HG03575 (cell line): ENCODE measurements around the gene GCAT.

Source experiments
- ATAC-seq: cut with Tn5 transposase; IDR thresholded peaks from one replicate; pipeline ENCODE4 v1.9.1; 2021; ENCODE audit not compliant: unreplicated experiment, insufficient number of reproducible peaks, low FRiP score; ENCODE audit errors: extremely low read depth

Gene GCAT

DNA sequence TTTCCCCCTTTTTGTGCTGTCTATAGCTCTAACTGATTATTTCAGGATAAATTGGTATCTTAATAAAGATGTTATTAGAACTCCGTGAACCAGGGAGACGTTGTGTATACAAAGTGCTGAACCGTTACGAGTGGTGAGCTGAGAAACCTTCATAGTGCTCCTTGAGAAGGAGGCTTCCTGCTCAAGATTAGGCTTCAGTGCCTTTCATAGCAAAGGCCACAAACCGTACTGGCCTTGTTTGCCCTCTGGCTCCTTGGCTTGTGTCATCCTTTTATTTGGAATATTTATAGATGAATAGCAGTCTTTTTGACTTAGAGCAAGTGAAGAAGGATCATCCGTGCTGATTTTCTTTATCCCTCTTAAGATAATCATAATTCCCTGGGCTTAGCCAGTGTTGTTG is 57.8 kb downstream of the GCAT start:
- ATAC-seq: no peak
